T-helper 2 cell (primary cell): ENCODE measurements around the gene MBLAC1.

Source experiments
- DNase-seq, 5 experiments: peaks; one replicate each; pipeline versions ENCODE4 v3.0.0 to v3.0.0-alpha.2; 2012 to 2022
- total RNA-seq, 2 donors: gene quantifications; one replicate each; lab custom pipeline; 2026; lab: John Stamatoyannopoulos, UW

The MBLAC1 gene, protein sequence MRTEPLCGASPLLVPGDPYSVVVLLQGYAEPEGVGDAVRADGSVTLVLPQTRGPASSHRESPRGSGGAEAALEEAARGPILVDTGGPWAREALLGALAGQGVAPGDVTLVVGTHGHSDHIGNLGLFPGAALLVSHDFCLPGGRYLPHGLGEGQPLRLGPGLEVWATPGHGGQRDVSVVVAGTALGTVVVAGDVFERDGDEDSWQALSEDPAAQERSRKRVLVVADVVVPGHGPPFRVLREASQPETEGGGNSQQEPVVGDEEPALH
- total RNA-seq = 4.9 to 8.7 reads per million in 2 donors

DNA sequence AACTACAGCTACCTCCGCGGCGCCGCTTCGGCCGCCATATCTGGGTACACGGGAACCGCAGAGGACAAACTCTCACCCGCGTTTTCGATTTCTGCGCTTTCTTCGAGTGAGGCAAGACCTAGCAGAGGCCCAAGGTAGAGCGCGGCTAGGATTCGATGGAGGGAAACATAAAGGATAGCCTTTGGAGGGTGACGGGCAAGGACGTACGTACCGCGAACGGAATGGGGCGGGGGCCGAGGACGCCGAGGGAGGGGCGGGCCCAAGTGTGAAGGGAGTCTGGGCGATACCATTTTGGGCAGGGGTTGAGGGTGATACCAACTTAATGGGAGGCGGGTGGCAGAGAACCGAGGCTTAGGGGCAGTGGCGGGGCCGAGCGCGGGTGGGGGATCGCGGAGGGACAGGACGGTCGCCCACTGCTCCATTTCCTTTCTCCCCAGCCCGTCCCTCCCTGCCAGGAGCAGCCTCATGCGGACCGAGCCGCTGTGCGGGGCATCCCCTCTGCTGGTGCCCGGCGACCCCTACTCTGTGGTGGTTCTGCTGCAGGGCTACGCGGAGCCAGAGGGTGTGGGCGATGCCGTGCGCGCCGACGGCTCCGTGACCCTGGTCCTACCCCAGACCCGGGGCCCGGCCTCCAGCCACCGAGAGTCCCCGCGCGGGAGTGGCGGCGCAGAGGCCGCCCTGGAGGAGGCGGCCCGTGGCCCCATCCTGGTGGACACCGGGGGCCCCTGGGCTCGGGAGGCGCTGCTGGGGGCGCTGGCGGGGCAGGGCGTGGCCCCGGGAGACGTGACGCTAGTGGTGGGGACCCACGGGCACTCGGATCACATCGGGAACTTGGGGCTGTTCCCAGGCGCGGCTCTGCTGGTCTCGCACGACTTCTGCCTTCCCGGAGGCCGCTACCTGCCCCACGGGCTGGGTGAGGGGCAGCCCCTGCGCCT is at the start of gene MBLAC1:
MBLAC1 (plus strand) TSS at position 37 of the 935 bp plus-strand sequence; CDS start at position 466, 429 bp downstream.
- peak; percentile 72 to 95 (median 87) for DNase-seq

DNA sequence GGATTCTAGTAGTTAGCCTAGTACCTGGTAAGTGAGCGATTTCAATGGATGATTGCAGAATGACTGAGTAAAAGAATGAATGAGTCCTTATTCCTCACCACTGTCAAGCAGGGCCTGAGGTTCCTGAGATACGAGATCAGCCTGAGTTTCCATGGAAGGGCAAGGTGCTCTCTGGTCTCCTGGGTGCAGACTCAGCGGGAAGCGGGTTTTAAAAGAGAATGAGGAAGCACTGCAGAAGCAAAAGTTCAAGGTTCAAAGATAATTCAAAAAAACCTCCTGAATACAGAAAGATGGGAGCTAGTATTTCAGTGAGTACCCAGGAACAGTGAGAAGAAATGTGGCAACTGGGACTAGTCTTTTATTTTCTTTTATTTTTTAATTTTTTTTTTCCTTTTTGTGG is 49.6 kb upstream of the MBLAC1 start:
- DNase-seq = no peak

DNA sequence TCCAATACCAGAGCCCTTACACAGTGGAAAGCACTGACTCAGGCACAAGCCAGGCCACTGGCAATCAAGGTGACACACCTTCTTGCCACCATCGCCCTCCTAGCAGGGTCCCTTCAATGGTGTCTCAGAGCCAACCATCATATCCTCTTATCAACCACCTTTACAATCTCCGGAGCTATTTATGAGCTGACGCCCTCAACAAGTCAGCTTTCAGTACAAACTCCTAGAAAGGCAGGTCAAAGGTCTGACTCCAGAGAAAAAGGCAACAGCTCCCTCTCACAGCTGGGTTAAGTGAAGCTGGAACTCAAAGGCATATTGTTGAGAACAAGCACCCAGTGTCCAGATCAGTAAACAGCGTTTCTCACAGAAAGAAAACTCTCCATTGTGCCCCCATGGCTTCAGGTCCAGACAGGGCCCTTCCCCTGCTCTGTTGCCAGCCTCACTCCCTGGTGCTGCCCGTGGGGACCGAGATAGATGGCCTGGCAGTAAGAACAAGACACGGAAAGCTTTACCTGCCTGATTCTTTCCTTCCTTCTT is 47.7 kb upstream of the MBLAC1 start:
- DNase-seq = no peak

DNA sequence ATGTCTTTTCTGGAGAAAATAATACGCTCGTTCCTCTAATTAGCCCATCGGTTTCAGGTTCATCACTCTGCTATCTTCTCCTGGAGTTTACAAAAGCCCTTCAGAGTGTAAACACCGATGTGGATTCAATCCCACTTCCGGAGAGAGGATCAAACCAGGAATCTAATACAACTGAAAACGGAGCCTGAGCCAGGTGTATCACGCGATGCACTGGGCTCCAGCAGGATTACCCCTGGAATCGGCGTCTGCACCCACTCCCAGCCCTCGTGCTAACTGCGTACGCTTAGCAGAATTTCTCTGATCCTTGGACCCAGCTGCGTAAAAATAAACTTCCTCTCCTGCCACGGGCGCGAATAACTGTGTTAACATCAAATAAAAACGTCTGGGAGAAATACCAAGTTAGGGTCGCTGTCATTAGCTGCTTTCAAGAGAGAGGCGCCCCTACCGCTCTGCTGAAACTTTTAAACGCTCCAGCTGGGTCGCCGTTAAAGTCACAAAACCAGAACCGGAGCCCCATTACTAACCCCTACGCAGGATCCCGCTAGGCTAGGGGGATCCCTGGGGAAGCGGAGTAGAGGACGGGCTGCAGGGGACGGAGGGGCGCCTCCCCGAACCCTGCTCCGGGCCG is 45.7 kb upstream of the MBLAC1 start:
- no peak for DNase-seq

DNA sequence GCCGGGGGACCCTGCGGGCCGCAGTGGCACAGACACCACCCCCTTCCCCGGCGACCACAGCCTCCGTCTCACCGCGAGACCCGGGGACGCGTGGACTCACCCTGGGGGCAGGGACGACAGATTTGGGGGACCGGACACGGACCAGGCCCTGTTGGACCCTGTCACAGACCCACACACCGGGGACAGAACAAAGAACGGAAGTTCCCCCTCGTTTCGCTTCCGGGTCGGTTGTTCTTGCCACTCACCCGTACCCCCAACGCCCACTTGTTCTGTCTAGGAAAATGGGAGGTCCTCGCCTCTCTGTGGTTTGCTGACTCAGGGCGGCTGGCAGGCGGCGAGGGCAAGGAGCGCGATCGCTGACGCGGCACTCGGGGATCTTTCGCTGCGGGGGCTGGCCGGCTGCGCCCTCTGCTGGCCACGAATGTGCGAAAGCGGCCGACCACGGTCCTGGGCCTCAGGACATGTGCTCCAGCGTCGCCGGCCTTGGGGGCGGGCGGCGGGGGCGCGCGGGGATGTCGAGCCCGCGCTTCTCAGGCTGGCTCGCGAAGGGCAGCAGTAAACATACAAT is 45.1 kb upstream of the MBLAC1 start, which contains the start of gene ZNF3:
ZNF3 (minus strand) TSS at position 189 of the 568 bp plus-strand sequence. CDS start 4,366 bp downstream, outside the sequence.
- peak; percentile 88 to 99 (median 95) for DNase-seq

DNA sequence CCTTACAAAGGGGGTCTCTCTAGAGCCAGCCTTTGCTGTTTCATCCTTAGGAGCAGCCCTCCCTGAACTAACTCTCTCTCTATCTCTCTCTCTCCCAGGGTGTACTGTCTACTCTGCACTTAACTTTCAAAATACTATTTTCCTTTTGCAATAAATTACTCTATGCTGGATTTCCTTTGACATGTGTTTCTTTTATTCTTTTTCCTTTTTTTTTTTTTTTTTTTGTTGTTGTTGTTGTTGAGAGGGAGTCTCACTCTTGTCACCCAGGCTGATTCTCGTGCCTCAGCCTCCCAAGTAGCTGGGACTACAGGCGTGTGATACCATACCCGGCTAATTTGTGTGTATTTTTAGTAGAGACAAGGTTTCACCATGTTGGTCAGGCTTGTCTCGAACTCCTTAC is 43.8 kb upstream of the MBLAC1 start:
- no peak for DNase-seq

DNA sequence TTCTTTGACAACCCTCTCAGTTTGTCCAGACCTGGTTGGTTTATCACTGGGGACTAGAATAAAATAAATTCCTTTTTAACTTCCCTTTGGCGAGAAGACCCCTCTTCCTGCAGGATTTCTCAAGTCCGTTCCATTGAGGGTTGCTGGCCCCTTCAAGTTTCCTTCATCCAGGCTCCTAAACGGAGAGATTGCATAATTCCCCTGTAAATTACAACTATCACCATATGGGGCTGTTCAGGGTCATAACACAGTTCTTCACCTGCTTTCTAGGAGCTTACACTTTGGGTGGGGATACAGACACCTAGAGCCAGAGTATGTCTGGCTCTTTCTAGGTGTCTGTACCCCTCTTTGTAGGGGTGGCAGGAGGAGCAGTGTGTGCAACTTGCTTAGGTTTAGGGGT is 41.3 kb upstream of the MBLAC1 start:
- no peak for DNase-seq

DNA sequence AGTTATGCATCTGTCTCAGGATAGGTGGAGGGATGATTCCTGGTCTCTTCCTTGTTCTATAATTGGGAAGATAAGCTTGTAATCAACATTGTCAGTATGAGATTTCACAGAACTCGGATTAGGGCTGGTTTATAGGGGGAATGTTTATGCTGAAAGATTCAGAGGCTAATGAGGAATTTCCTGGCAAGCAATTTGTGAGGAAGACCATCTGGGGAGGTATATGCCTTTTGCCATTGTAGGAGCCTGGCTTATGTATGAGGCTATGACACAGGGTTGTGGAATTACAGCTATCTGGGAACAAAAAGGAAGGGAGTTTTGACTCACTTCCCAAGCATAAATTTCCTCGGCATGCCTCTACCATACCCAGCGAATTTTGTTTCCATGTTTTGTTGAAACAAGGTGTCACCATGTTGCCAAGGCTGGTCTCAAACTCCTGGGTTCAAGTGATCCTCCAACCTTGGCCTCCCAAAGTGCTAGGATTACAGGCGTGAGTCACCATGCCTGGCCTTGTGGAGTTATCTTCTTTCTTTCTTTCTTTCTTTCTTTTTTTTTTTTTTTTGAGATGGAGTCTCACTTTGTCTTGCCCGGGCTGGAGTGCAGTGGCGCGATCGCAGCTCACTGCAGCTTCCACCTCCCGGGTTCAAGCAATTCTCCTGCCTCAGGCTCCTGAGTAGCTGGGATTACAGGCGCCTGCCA is 39.6 kb upstream of the MBLAC1 start:
- no peak for DNase-seq

DNA sequence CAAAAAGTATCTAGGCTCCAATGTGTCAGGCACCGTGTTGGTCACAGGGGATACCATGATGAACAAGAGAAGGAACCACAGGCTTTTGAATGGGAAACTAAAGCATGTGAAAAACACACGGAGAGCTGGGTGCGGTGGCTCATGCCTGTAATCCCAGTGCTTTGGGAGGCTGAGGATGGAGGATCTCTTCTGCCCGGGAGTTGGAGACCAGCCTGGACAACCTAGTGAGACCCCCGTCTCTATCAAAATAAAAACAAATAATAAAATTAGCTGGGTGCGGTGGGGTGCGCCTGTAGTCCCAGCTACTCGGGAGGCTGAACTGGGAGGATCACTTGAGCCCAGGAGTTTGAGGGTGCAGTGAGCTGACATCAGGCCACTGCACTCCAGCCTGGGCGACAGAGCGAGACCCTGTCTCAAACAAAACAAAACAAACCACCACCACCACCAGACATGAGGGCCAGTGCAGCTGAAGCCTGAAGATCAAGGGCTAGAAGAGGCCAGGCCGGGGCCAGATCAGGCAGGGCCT is 38.6 kb upstream of the MBLAC1 start:
- DNase-seq = no peak

DNA sequence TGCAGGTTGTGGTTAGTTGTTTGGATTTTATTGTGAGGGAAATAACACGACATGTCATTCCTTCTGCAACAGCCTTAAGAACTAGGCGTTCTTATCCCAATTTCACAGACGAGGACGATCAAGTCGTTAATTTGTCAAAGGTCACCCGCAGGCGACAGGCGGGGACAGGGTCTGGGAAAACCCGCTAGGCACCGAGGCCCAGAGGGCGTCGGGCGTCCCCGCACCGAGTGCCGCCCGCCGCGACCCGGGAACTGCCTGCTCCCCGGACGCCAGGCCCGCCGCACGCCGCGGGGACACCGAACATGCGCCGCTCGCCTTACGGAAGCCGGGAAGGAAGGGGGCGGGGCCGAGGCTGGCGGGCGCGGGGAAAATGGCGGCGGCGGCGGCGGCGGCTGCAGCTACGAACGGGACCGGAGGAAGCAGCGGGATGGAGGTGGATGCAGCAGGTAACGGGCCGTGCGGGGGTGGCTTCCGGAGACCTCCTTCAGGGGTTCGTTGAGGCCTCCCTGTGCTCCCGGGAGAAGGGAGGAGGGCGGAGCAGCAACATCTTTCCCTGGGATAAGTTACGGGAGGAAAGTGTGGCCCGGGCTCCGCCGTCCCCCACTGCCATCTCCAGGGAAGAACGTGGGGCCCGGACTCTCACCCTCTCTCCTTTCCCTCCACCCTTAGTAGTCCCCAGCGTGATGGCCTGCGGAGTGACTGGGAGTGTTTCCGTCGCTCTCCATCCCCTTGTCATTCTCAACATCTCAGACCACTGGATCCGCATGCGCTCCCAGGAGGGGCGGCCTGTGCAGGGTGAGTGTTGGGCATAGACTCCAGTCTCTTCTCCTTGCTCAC is 37.9 kb upstream of the MBLAC1 start, which contains the start of gene COPS6:
COPS6 (plus strand) TSS at position 349 of the 837 bp plus-strand sequence; CDS start at position 371, 22 bp downstream.
- DNase-seq = peak; percentile 81 to 89 (median 82)

DNA sequence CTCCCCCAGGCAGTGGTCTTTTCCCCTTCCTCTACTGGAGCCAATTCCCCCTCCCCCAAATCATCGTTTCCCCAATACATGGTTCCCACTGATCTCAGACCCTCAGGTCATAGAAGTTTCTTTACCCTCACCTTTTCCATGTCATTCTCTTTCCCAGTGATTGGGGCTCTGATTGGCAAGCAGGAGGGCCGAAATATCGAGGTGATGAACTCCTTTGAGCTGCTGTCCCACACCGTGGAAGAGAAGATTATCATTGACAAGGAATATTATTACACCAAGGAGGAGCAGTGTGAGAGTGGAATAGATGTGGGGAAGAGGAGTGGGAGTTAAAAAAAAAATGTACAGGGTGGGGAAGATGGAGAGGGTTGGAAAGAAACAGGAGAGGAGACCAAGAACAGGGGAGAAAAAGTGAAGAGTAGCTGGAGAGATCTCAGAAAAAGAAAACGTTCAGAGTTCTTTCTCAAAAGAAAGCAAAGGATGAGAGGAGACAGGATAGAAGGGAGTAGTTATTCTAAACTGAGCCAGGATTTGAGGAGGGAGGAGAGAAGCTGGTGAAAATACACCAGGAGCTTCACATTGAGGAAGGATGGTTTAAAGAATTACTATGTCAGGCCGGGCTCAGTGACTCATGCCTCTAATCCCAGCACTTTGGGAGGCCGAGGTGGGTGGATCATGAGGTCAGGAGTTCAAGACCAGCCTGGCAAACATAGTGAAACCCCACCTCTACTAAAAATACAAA is 37.1 kb upstream of the MBLAC1 start:
- no peak for DNase-seq

DNA sequence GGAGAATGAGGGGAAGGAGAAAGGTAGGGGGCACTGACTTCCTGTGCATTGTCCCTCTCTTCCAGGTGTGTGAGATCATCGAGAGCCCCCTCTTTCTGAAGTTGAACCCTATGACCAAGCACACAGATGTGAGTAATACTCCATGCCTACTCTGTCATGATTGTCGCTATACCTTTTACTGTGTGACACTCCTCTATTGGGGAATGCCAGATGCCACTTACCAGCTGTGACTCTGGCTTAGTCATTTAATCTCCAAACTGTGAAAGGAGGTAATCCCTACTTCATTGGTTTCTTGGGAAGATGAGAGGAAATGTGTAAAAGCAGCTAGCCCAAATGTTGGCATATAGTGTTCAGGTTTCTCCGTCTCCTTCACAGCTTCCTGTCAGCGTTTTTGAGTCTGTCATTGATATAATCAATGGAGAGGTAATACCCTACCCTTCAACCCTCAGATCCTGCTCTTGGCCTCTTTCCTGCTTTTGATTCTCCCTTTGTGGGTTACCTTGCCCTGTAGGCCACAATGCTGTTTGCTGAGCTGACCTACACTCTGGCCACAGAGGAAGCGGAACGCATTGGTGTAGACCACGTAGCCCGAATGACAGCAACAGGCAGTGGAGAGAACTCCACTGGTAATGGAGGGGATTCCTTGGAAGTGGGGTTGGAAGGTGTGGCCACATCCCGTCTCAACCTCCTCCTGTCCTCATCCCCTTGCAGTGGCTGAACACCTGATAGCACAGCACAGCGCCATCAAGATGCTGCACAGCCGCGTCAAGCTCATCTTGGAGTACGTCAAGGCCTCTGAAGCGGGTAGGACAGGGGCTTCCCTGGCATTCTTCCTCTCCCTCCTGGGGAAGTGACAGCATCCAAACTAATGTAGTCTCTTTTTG is 36.0 kb upstream of the MBLAC1 start:
- DNase-seq = no peak

DNA sequence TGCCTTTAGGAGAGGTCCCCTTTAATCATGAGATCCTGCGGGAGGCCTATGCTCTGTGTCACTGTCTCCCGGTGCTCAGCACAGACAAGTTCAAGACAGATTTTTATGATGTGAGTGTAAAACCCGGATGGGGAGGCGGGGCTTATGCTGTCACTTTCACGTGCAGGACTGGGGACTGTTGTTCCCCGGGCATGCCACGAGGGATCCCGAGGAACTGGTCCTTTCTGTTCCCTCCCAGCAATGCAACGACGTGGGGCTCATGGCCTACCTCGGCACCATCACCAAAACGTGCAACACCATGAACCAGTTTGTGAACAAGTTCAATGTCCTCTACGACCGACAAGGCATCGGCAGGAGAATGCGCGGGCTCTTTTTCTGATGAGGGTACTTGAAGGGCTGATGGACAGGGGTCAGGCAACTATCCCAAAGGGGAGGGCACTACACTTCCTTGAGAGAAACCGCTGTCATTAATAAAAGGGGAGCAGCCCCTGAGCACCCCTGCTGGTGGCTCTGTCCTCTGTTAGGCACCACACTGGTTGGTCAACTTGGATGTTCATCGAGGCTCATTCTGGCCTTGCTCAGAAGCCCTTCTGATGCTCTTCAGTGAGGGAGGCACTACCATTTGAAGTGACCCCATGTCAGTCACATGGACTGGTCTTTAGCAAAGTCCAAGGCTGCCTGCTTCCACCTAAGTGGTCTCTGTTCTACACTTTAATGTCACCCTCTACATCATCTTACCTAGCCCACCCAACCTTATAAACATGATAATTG is 35.2 kb upstream of the MBLAC1 start:
- no peak for DNase-seq

DNA sequence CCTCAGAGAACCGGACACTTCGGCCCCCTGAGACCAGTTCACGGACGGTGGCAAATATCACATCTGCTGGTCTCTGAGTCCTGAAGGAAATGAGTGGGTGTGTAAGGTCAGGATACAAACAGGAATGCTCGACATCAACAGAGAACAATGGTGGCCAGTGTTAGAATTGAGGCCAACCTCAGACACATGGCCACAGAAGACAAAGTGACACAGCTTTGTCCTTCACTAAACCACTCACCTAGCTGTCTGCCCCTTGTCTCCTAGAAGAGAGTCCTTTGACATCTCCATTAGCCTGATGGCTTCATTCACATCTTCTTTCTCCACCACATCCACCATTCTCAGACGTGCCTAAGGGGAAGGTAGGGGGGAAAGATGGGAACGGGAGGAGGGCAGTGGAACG is 33.7 kb upstream of the MBLAC1 start:
- no peak for DNase-seq

DNA sequence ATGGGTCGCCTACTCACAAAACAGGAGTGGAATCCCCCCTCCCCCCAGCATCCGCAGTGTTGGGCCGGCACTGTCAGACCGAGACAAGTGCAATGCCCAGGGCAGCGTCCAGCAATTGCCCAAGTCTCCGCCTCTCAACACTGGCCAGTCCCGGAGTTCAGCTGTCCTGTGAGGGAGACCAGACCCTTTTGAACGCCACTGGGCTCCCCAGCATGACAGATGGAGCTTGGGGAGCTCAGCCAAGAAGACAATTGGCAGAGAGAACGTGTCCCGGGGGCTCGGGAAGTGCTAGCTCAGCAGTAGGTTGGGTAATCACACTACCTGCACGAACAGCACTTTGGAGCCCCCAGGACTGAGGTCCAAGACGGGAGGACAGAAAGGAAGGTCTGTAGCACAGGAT is 33.3 kb upstream of the MBLAC1 start:
- DNase-seq = no peak

DNA sequence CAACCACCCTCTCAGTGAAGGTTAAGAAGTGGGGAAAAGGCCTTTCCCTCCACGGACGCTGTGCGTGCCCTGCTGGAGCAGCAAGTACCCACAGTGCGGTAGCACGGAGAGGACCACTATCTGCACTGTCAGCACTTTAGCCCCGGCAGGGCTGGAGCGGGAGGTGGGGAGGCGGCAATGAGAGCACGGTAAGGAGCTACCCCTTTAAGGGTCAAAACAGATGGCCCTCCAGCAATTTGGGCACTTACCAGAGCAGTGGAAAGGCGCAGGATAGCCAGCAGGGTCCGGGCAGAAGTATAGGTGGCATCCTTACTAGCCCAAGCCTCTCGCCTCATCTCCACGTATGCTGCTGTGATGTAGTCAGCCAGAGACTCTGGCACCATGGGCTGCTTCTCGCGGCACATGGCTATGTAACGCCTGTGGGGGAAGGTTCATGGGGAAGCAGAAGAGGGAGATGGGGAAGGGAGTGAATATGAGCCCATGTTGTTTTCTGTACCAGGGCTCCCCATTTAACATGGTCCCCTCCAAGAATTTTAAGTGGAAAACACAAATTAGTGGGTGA is 32.8 kb upstream of the MBLAC1 start:
- no peak for DNase-seq

DNA sequence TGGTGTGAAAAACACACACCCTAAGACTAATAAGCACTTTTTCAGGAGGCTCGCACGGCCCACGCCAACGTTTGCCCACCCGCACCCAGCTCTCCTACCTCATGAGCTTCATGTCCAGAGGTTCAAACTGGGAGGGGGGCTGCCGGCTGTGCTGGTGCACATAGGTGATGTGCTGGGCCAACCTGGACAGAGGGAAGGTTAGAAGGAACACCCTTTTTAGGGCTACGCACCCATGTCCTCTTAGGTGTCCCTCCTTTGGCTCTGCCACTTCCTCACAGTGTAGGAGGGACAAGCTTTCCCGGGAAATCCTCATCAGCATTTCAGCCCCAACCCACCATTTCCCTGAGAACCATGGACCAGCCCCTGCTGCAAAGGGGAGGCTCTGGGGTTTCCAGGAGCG is 31.5 kb upstream of the MBLAC1 start:
- DNase-seq = no peak

DNA sequence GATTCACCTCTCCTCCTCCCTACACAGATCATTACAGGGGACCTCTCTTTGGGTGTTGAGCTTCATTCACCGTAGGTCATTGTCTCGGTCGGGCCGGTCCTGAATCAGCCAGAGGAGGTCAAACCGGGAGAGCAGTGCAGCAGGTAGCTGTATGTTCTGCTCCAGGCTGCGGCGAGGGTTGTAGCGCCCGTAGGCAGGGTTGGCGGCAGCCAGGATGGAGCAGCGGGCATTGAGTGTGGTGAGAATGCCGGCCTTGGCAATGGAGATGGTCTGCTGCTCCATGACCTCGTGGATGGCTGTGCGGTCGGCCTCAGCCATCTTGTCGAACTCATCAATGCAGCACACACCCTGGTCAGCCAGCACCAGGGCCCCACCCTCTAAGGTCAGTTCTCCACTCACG is 31.1 kb upstream of the MBLAC1 start:
- DNase-seq = no peak
